ENCODE results near the gene CADM1. TPM values are rescaled to one million over a fixed set of nuclear protein-coding genes. Genes with fewer than 3 reads are reported as not detected.

The CADM1 gene
- total and polyA plus RNA-seq, 2 donors (not counting 3 experiments of a cell fraction or from before 2014, with no cell fraction given) = 0.52 to 2.6 TPM

DNA sequence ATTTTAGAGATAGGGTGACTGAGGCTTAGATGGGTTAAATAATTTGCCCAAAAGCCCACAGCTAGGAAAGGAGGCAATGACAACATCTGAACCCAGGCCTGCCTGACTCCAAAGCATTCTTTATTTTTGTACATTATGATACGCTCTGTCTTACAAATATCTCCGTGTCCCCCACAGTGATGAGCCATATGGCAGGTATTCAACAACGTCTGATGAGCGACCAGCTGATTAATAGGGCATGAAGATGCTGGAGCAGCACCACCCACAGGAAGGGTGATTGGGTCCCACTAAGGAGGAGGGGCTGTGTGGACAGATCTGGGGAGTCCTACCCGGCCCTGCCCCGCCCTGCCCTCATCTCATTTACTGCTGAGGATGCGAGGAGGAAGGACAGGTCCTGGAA lies 380.6 kb downstream of the CADM1 start:
- no TSS peak for BruUV-seq (replicated peaks)
- H3K36me3 ChIP-seq (ENCODE audit: control insufficient read depth in 2 of 2, extremely low read depth in 1 of 2, insufficient read depth in 2 of 2, low read length in 2 of 2) = no peaks in the 10 kb centered on the region
- H3K9me3 ChIP-seq (replicated peaks; ENCODE audit: control insufficient read depth, insufficient read depth, low read length) = no peaks in the 10 kb centered on the region
- DNase-seq (ENCODE audit: low read depth, low spot score) (no peak), FAIRE-seq (no peak)
- no peak overlapping the region for H2AFZ ChIP-seq (ENCODE audit: low read depth, low read length)
- no peak overlapping the region for H3K9ac ChIP-seq (replicated peaks; ENCODE audit: extremely low read depth, insufficient read depth, low read length)
- no peak overlapping the region for H3K4me3 ChIP-seq (replicated peaks in 1 of 3; ENCODE audit: insufficient read depth in 1 of 3, low read depth in 1 of 3, low read length in 3 of 3)
- H3K27me3 ChIP-seq (ENCODE audit: control insufficient read depth in 2 of 2, insufficient read depth in 2 of 2, low read length in 2 of 2) = no peaks in the 10 kb centered on the region
- intact Hi-C loops (cut with micrococcal nuclease) = no loop called here
- dilution Hi-C loops (cut with MboI; ENCODE audit: extremely low pct_ligation_motif_present, low sequenced_read_pairs) = no loop called here
- no peak overlapping the region for H3K27ac ChIP-seq (ENCODE audit: insufficient read depth, low read depth, low read length)
- H3K4me2 ChIP-seq (ENCODE audit: insufficient read depth, low read length) = no peak overlapping the region
- ChIA-PET CTCF (no interaction called here), POLR2A (no interaction called here)
- no peaks in the 10 kb centered on the region for H3K79me2 ChIP-seq (ENCODE audit: control insufficient read depth, insufficient read depth, low read length)
- no peaks in the 10 kb centered on the region for H3K9me1 ChIP-seq (replicated peaks; ENCODE audit: control insufficient read depth, extremely low read depth, insufficient read depth, low read length)
- H4K20me1 ChIP-seq (replicated peaks; ENCODE audit: control insufficient read depth, extremely low read depth, insufficient read depth, low read length) = no peaks in the 10 kb centered on the region
- H3K4me1 ChIP-seq (ENCODE audit: control insufficient read depth, extremely low read depth, insufficient read depth, low read length) = no peaks in the 10 kb centered on the region
- TF ChIP-seq, protein P1, sequence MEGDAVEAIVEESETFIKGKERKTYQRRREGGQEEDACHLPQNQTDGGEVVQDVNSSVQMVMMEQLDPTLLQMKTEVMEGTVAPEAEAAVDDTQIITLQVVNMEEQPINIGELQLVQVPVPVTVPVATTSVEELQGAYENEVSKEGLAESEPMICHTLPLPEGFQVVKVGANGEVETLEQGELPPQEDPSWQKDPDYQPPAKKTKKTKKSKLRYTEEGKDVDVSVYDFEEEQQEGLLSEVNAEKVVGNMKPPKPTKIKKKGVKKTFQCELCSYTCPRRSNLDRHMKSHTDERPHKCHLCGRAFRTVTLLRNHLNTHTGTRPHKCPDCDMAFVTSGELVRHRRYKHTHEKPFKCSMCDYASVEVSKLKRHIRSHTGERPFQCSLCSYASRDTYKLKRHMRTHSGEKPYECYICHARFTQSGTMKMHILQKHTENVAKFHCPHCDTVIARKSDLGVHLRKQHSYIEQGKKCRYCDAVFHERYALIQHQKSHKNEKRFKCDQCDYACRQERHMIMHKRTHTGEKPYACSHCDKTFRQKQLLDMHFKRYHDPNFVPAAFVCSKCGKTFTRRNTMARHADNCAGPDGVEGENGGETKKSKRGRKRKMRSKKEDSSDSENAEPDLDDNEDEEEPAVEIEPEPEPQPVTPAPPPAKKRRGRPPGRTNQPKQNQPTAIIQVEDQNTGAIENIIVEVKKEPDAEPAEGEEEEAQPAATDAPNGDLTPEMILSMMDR (IDR thresholded peaks at IDR 0.05; ENCODE audit: extremely low read depth in 1 of 2, insufficient read depth in 1 of 2, low read depth in 1 of 2, low read length in 2 of 2) = no peak

DNA sequence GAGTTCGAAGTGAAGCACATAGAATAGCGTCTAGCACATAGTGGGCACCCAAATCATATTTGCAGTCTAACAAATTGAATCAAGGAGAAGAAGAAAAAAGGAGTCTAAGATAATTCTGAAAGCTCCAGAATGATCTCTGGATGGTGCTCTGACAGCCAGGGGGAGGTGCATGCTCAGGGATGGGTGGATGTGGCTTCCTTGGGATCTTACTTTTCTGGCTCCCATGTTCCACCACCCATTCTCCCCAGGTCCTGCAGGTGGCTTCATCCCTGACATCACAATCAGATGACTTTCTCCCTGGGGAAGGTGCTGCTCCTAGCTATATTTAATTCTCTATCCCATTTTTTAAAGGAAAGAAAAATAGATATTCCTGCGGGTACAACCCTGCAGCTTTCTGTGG lies 381.9 kb downstream of the CADM1 start:
- no peaks in the 10 kb centered on the region for H4K20me1 ChIP-seq (replicated peaks; ENCODE audit: control insufficient read depth, extremely low read depth, insufficient read depth, low read length)
- H3K27ac ChIP-seq (ENCODE audit: insufficient read depth, low read depth, low read length) = no peak overlapping the region
- H3K9me1 ChIP-seq (replicated peaks; ENCODE audit: control insufficient read depth, extremely low read depth, insufficient read depth, low read length) = no peaks in the 10 kb centered on the region
- no TSS peak for BruUV-seq (replicated peaks)
- no peaks in the 10 kb centered on the region for H3K4me1 ChIP-seq (ENCODE audit: control insufficient read depth, extremely low read depth, insufficient read depth, low read length)
- no peak overlapping the region for H2AFZ ChIP-seq (ENCODE audit: low read depth, low read length)
- intact Hi-C loops (cut with micrococcal nuclease) = no loop called here
- POLR2A ChIA-PET = no interaction called here
- FAIRE-seq (no peak), DNase-seq (ENCODE audit: low read depth, low spot score) (no peak)
- H3K79me2 ChIP-seq (ENCODE audit: control insufficient read depth, insufficient read depth, low read length) = no peaks in the 10 kb centered on the region
- dilution Hi-C loops (cut with MboI; ENCODE audit: extremely low pct_ligation_motif_present, low sequenced_read_pairs) = no loop called here
- no peak overlapping the region for H3K9ac ChIP-seq (replicated peaks; ENCODE audit: extremely low read depth, insufficient read depth, low read length)
- CTCF ChIA-PET = no interaction called here
- no peak for TF ChIP-seq MYC (IDR thresholded peaks at IDR 0.05; ENCODE audit: low read depth, low read length)
- TF ChIP-seq, protein P2, sequence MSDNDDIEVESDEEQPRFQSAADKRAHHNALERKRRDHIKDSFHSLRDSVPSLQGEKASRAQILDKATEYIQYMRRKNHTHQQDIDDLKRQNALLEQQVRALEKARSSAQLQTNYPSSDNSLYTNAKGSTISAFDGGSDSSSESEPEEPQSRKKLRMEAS (IDR thresholded peaks at IDR 0.05; ENCODE audit: insufficient read depth, insufficient read length) = no peak
- TF ChIP-seq GATA2 (IDR thresholded peaks at IDR 0.05; ENCODE audit: insufficient read depth, insufficient read length, low read depth, low read length) = no peak
- TF ChIP-seq FOS (IDR thresholded peaks at IDR 0.05; ENCODE audit: borderline replicate concordance, insufficient read depth, low read length) = no peak
- TF ChIP-seq EZH2 (IDR thresholded peaks at IDR 0.05; ENCODE audit: borderline replicate concordance, low read depth, low read length, severe bottlenecking) = no peak
- TF ChIP-seq, protein P1 (IDR thresholded peaks at IDR 0.05; ENCODE audit: extremely low read depth in 1 of 2, insufficient read depth in 1 of 2, low read depth in 1 of 2, low read length in 2 of 2) = no peak
- no peak for TF ChIP-seq JUN (IDR thresholded peaks at IDR 0.05; ENCODE audit: borderline replicate concordance, insufficient read depth, insufficient read length, low read depth)
- TF ChIP-seq POLR2A (IDR thresholded peaks at IDR 0.05; ENCODE audit: low read depth, low read length) = no peak
- no peak for TF ChIP-seq POLR2AphosphoS5 (IDR thresholded peaks at IDR 0.05; ENCODE audit: insufficient read depth, low read depth, low read length)
- no peak overlapping the region for H3K4me3 ChIP-seq (replicated peaks in 1 of 3; ENCODE audit: insufficient read depth in 1 of 3, low read depth in 1 of 3, low read length in 3 of 3)
- no peaks in the 10 kb centered on the region for H3K36me3 ChIP-seq (ENCODE audit: control insufficient read depth in 2 of 2, extremely low read depth in 1 of 2, insufficient read depth in 2 of 2, low read length in 2 of 2)
- H3K4me2 ChIP-seq (ENCODE audit: insufficient read depth, low read length) = no peak overlapping the region
- no peaks in the 10 kb centered on the region for H3K9me3 ChIP-seq (replicated peaks; ENCODE audit: control insufficient read depth, insufficient read depth, low read length)
- H3K27me3 ChIP-seq (ENCODE audit: control insufficient read depth in 2 of 2, insufficient read depth in 2 of 2, low read length in 2 of 2) = no peaks in the 10 kb centered on the region
